Spleen (tissue), 11 donors: ENCODE data around the gene NECAB2. TPM values are rescaled to one million over a fixed set of nuclear protein-coding genes. Genes with fewer than 3 reads are reported as not detected.

Experiments
- DNase-seq: peaks from one replicate; pipeline ENCODE4 v3.0.0-alpha.2; 2020
- H3K27ac ChIP-seq, 8 donors: fragments of 200-600 bp; sonication (generic) in 7 of 8; 1 replicate in 4 of 8; 2 replicates in 4 of 8; pipeline versions ENCODE4 v1.5.0 to v1.8.0; 2016 to 2021; ENCODE audit warnings: inconsistent platforms in 4 of 8, mild to moderate bottlenecking in 4 of 8, moderate library complexity in 1 of 8
- H3K27me3 ChIP-seq, 7 donors: fragments of 200-600 bp; sonication (generic) in 6 of 7; replicated peaks in 1 of 7; 1 replicate in 4 of 7; 2 replicates in 3 of 7; pipeline versions ENCODE4 v1.5.0 to v1.8.0; 2016 to 2021; ENCODE audit warnings: inconsistent platforms in 3 of 7, mild to moderate bottlenecking in 1 of 7
- H3K36me3 ChIP-seq, 6 donors: fragments of 200-600 bp; sonication (generic) in 5 of 6; 1 replicate in 4 of 6; 2 replicates in 2 of 6; pipeline versions ENCODE4 v1.5.0 to v1.8.0; 2016 to 2021; ENCODE audit warnings: inconsistent platforms in 2 of 6
- H3K4me1 ChIP-seq, 6 donors: fragments of 200-600 bp; sonication (generic) in 5 of 6; 1 replicate in 3 of 6; 2 replicates in 3 of 6; pipeline versions ENCODE4 v1.5.0 to v1.8.0; 2016 to 2021; ENCODE audit warnings: inconsistent platforms in 3 of 6
- H3K4me3 ChIP-seq, 8 donors: fragments of 200-600 bp; sonication (generic) in 7 of 8; 1 replicate in 4 of 8; 2 replicates in 4 of 8; pipeline versions ENCODE4 v1.5.0 to v1.8.0; 2016 to 2021; ENCODE audit warnings: inconsistent platforms in 4 of 8, mild to moderate bottlenecking in 4 of 8, moderate library complexity in 2 of 8
- H3K9me3 ChIP-seq, 8 donors: fragments of 200-600 bp; sonication (generic) in 7 of 8; 1 replicate in 4 of 8; 2 replicates in 4 of 8; pipeline versions ENCODE4 v1.5.0 to v1.8.0; 2016 to 2021; ENCODE audit warnings: inconsistent platforms in 4 of 8
- POLR2A ChIP-seq, 3 donors: fragments of 450-650 bp; IDR thresholded peaks; one replicate each; pipeline ENCODE4 v1.5.1; 2017; ENCODE audit warnings: antibody characterized with exemption in 3 of 3, mild to moderate bottlenecking in 1 of 3
- POLR2AphosphoS5 ChIP-seq, 3 donors: sonication (generic); formaldehyde crosslinking; IDR thresholded peaks; one replicate each; pipeline ENCODE4 v1.5.1; 2017; ENCODE audit warnings: antibody characterized with exemption in 3 of 3
- WGBS, 5 donors: extraction: QIAGEN DNeasy Blood & Tissue Kit in 3 of 5; methylation state at CpG; one replicate each; pipeline versions ENCODE4 v1.1.5 to v1.1.7; 2013 to 2018; 5-methylcytosine and 5-hydroxymethylcytosine counted together
- intact Hi-C: fragments of 100-400 bp; cut with DNase I; formaldehyde crosslinking; loops from one replicate; pipeline ENCODE4 v1.15.0; 2023; ENCODE audit warnings: low total_unique reads
- polyA plus RNA-seq, 3 donors: library from polyadenylated mRNA; stranded (reverse); fragments of 200-250 nt; gene quantifications; one replicate each; pipeline ENCODE4 v1.2.1, GENCODE V29; 2013
- total RNA-seq, 7 donors: library from RNA; depleted of rRNA in 3 of 7; stranded (reverse); fragments of >200 nt in 3 of 7; fragmentation: NEBNext Ultra II Directional in 4 of 7; extraction: Animal tissue kit (Norgen Biotek cat#: 25700) in 4 of 7; gene quantifications; one replicate each; pipeline versions ENCODE4 v1.1.0 to v1.2.1, GENCODE V29; 2016 to 2021
- TF ChIP-seq, protein P1 (sequence below), 11 experiments: fragments of 200-600 bp in 7 of 11; fragments of 450-650 bp in 4 of 11; sonication (generic) in 4 of 11; IDR thresholded peaks in 8 of 11; conservative IDR thresholded peaks in 3 of 11; 1 replicate in 7 of 11; 2 replicates in 4 of 11; pipeline versions ENCODE4 v1.4.0 to v1.8.0; 2016 to 2021; ENCODE audit warnings: antibody characterized with exemption in 11 of 11, inconsistent platforms in 4 of 11, mild to moderate bottlenecking in 1 of 11
- donor health status: healthy with polysubstance abuse.
- donor health status: DM: no; HTN: no; CAD: no; lungs with moderate emphysema.
- donor health status: DM: no; HTN: no; CAD: no.
- donor health status: Bipolar disorder and iron deficiency.
- donor health status: healthy.
- donor health status: DM: no; HTN: no; CAD: no.
- donor health status: DM: yes; HTN: yes; CAD: no.

NECAB2 gene
- total and polyA plus RNA-seq, 10 donors: 0.16 to 3.1 (median 1.2) TPM; not detected in 4

DNA sequence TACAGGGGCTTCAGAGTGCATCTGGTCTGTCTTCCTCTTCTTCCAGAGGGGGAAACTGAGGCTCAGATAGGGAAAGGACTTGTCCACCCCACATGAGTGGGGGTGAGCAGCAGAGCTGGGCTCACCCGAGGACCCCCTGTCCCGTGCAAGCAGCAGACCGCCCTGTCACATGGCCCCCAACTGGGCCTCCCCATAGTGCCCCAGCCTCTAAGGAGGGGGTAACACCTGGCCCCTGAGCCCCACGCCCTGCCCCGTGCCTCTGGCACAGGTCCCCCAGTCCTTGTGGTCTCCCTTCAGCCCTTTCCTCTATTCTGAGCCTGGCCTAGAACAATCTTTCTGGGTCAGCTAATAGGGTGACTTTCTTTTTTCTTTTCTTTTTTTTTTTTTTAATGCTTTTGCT is 6.5 kb upstream of the NECAB2 start:
- H3K4me3 ChIP-seq: no peak overlapping the region
- DNase-seq: no peak
- H3K36me3 ChIP-seq: peaks cover 0 to 93% (median 28%) of the 10 kb centered on the region in 6 donors
- 80 to 94% (median 87%) methylated on average over 5 of the region's 5 CpGs for WGBS, 5 donors
- H3K27me3 ChIP-seq: peaks cover 0 to 1% (median 0%) of the 10 kb centered on the region in 7 donors
- intact Hi-C loops: no loop called here
- peaks cover 0 to 13% (median 5%) of the 10 kb centered on the region in 6 donors for H3K4me1 ChIP-seq
- H3K9me3 ChIP-seq: no peaks in the 10 kb centered on the region
- TF ChIP-seq POLR2AphosphoS5 (IDR thresholded peaks at IDR 0.05) (no peak), POLR2A (IDR thresholded peaks at IDR 0.05) (no peak)
- TF ChIP-seq, protein P1, sequence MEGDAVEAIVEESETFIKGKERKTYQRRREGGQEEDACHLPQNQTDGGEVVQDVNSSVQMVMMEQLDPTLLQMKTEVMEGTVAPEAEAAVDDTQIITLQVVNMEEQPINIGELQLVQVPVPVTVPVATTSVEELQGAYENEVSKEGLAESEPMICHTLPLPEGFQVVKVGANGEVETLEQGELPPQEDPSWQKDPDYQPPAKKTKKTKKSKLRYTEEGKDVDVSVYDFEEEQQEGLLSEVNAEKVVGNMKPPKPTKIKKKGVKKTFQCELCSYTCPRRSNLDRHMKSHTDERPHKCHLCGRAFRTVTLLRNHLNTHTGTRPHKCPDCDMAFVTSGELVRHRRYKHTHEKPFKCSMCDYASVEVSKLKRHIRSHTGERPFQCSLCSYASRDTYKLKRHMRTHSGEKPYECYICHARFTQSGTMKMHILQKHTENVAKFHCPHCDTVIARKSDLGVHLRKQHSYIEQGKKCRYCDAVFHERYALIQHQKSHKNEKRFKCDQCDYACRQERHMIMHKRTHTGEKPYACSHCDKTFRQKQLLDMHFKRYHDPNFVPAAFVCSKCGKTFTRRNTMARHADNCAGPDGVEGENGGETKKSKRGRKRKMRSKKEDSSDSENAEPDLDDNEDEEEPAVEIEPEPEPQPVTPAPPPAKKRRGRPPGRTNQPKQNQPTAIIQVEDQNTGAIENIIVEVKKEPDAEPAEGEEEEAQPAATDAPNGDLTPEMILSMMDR (IDR thresholded peaks at IDR 0.05 in 8 of 11, conservative IDR thresholded peaks at IDR 0.05 in 3 of 11): no peak
- H3K27ac ChIP-seq: no peak overlapping the region

DNA sequence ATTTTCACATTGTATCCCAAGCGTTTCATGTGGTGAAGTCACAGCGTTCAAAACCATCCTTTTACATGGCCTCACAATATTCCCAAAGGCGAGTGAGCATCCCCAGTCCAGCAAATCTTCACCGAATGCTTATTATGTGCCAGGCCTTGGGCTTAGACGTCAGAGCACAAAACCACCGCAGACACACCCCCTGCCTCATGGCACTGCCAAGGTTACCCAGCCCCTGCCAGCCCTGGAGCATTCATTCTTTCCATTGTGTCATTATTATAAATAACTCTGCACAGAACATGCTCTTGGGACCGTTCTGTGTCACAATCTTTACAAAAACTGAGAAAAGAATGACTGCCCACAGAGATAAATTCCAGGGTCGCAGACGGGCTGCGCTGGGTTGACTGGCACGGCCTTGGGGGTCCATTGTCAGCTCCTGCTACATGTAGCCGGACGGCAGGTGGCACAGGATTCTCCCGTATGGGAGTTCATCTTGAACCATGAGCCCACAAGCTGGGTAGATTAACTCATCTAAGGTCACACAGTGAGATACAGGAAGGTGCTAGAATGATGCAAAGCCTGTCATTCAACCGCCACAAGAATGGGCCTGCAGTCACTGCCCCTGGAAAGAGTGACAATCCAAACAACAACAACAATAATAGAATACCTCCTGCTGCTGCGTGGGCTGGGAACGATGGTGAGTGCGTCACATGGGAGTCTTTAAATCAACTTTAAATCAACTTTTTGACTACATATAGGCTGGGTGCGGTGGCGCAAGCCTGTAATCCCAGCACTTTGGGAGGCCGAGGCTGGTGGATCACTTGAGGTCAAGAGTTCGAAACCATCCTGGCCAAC is 4.5 kb upstream of the NECAB2 start:
- Histone ChIP-seq H3K27ac (no peak overlapping the region), H3K4me3 (no peak overlapping the region), H3K9me3 (no peaks in the 10 kb centered on the region), H3K27me3 (peaks cover 0 to 8% (median 4%) of the 10 kb centered on the region in 7 donors), H3K4me1 (peaks cover 0 to 15% (median 3%) of the 10 kb centered on the region in 6 donors), H3K36me3 (peaks cover 0 to 84% (median 28%) of the 10 kb centered on the region in 6 donors)
- WGBS, 5 donors: 85 to 93% (median 88%) methylated on average over 22 of the region's 22 CpGs
- intact Hi-C loops: no loop called here
- no peak for TF ChIP-seq POLR2A (IDR thresholded peaks at IDR 0.05)
- no peak for TF ChIP-seq POLR2AphosphoS5 (IDR thresholded peaks at IDR 0.05)
- TF ChIP-seq, protein P1 (IDR thresholded peaks at IDR 0.05 in 8 of 11, conservative IDR thresholded peaks at IDR 0.05 in 3 of 11): no peak
- DNase-seq: no peak

DNA sequence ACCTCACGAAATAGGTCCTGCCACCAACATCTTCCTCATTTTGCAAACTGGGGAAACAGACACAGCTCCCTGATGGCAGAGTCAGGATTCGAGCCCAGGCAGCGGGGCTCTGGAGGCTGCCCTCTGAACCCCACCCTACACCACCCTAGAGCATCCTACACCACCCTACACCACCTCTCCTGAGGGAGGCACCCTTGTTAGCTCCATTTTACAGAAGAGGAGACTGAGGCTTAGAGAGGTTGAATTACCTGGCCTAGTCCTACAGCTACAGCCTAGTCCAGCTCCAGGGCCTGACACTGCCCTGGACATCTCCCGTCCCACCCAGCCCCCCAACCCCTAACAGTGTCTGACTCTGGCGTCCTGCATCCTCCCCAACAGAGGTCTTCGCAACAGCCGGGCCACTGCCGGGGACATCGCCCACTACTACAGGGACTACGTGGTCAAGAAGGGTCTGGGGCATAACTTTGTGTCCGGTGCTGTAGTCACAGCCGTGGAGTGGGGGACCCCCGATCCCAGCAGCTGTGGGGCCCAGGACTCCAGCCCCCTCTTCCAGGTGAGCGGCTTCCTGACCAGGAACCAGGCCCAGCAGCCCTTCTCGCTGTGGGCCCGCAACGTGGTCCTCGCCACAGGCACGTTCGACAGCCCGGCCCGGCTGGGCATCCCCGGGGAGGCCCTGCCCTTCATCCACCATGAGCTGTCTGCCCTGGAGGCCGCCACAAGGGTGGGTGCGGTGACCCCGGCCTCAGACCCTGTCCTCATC is 3.2 kb upstream of the NECAB2 start:
- intact Hi-C loops: no loop called here
- DNase-seq: no peak
- no peak overlapping the region for H3K27ac ChIP-seq
- no peaks in the 10 kb centered on the region for H3K9me3 ChIP-seq
- H3K4me1 ChIP-seq: peaks cover 0 to 20% (median 4%) of the 10 kb centered on the region in 6 donors
- peaks cover 0 to 71% (median 28%) of the 10 kb centered on the region in 6 donors for H3K36me3 ChIP-seq
- H3K4me3 ChIP-seq: no peak overlapping the region
- WGBS, 5 donors: 89 to 95% (median 92%) methylated on average over 11 to 26 of the region's 26 CpGs
- H3K27me3 ChIP-seq: peaks cover 0 to 22% (median 17%) of the 10 kb centered on the region in 7 donors
- TF ChIP-seq POLR2A (IDR thresholded peaks at IDR 0.05): no peak
- TF ChIP-seq POLR2AphosphoS5 (IDR thresholded peaks at IDR 0.05): no peak

DNA sequence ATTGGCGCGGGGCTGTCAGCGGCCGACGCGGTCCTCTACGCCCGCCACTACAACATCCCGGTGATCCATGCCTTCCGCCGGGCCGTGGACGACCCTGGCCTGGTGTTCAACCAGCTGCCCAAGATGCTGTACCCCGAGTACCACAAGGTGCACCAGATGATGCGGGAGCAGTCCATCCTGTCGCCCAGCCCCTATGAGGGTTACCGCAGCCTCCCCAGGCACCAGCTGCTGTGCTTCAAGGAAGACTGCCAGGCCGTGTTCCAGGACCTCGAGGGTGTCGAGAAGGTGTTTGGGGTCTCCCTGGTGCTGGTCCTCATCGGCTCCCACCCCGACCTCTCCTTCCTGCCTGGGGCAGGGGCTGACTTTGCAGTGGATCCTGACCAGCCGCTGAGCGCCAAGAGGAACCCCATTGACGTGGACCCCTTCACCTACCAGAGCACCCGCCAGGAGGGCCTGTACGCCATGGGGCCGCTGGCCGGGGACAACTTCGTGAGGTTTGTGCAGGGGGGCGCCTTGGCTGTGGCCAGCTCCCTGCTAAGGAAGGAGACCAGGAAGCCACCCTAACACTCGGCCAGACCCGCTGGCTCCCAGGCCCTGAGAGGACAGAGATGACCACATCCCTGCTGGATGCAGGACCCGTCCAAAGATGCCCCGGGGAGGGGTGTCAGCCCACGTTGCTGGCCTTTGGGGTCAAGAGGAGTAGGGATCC is 2.4 kb upstream of the NECAB2 start:
- no peak overlapping the region for H3K4me3 ChIP-seq
- peaks cover 0 to 14% (median 2%) of the 10 kb centered on the region in 6 donors for H3K4me1 ChIP-seq
- H3K27ac ChIP-seq: no peak overlapping the region
- WGBS, 5 donors: 91 to 94% (median 92%) methylated on average over 17 to 36 of the region's 36 CpGs
- no peak for DNase-seq
- H3K27me3 ChIP-seq: peaks cover 0 to 29% (median 23%) of the 10 kb centered on the region in 7 donors
- H3K36me3 ChIP-seq: peaks cover 0 to 63% (median 24%) of the 10 kb centered on the region in 6 donors
- TF ChIP-seq, protein P1 (IDR thresholded peaks at IDR 0.05 in 8 of 11, conservative IDR thresholded peaks at IDR 0.05 in 3 of 11): no peak
- TF ChIP-seq POLR2A (IDR thresholded peaks at IDR 0.05): no peak
- peak in 1 of 3 donors; percentile 45 for TF ChIP-seq POLR2AphosphoS5 (IDR thresholded peaks at IDR 0.05)
- intact Hi-C loops: no loop called here
- no peaks in the 10 kb centered on the region for H3K9me3 ChIP-seq
